WTC11 (cell line): ENCODE data around the gene PSMD1.

Source experiments
- AFF4 ChIP-seq: sonication (generic); formaldehyde crosslinking; IDR thresholded peaks from 2 replicates; pipeline ENCODE4 v1.8.1; 2023; ENCODE audit warnings: mild to moderate bottlenecking, missing genetic modification reagents, borderline replicate concordance
- ATF1 ChIP-seq: sonication (generic); formaldehyde crosslinking; IDR thresholded peaks from 2 replicates; pipeline ENCODE4 v1.8.1; 2023; ENCODE audit warnings: mild to moderate bottlenecking, moderate library complexity, missing genetic modification reagents
- CREB1 ChIP-seq: sonication (generic); formaldehyde crosslinking; IDR thresholded peaks from 2 replicates; pipeline ENCODE4 v1.8.0; 2023; ENCODE audit warnings: mild to moderate bottlenecking, missing genetic modification reagents
- MAX ChIP-seq: sonication (generic); formaldehyde crosslinking; IDR thresholded peaks from 2 replicates; pipeline ENCODE4 v1.8.0; 2022; ENCODE audit warnings: mild to moderate bottlenecking, missing genetic modification reagents
- USF2 ChIP-seq: sonication (generic); formaldehyde crosslinking; IDR thresholded peaks from 2 replicates; pipeline ENCODE4 v1.8.1; 2023; ENCODE audit warnings: mild to moderate bottlenecking, missing genetic modification reagents, moderate library complexity
- ZNF671 ChIP-seq: fragments of 250-450 bp; sonication (Bioruptor Pico); IDR thresholded peaks from 2 replicates; pipeline ENCODE4 v1.8.0; 2021; ENCODE audit warnings: mild to moderate bottlenecking
- TF ChIP-seq, protein P1 (sequence below): fragments of 200-600 bp; IDR thresholded peaks from 2 replicates; pipeline ENCODE4 v1.8.0; 2022; ENCODE audit warnings: antibody characterized with exemption
- TF ChIP-seq, protein P2 (sequence below): sonication (generic); formaldehyde crosslinking; IDR thresholded peaks from 2 replicates; pipeline ENCODE4 v1.8.0; 2023; ENCODE audit warnings: missing genetic modification reagents, mild to moderate bottlenecking, borderline replicate concordance

DNA sequence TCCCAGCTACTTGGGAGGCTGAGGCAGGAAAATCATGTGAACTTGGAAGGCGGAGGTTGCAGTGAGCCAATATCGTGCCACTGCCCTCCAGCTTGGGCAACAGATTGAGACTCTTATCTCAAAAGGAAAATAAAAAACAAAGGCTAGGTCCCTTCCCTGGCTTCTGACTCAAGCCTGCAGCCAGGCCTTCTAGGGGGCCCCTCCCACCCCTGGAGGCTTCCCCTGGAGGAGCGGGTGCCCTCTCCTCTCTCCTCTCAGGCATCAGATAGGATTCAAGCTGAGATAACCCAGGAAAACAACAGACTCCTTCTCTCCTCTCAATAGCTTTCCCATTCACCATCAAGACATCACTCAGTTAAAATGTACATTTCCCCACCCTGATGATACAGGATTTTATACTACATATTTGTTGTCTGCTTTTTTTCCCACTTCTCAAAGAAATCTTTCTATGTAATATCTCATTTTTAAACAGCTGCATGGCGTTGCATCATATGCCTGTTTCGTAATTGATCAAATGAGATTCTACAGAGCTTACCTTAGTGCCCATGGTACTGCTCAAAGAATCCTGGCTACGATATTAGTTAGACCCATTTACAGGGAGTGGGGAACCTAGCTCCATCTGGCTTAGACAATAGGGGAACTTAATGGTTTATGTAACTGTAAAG, 40.0 kb upstream of the PSMD1 start:
- TF ChIP-seq ZNF671 (CRISPR knock-in tag) (no peak), AFF4 (CRISPR knock-in tag) (no peak), USF2 (CRISPR knock-in tag) (no peak), ATF1 (CRISPR knock-in tag) (no peak), MAX (CRISPR knock-in tag) (no peak), CREB1 (CRISPR knock-in tag) (no peak)
- TF ChIP-seq, protein P1, sequence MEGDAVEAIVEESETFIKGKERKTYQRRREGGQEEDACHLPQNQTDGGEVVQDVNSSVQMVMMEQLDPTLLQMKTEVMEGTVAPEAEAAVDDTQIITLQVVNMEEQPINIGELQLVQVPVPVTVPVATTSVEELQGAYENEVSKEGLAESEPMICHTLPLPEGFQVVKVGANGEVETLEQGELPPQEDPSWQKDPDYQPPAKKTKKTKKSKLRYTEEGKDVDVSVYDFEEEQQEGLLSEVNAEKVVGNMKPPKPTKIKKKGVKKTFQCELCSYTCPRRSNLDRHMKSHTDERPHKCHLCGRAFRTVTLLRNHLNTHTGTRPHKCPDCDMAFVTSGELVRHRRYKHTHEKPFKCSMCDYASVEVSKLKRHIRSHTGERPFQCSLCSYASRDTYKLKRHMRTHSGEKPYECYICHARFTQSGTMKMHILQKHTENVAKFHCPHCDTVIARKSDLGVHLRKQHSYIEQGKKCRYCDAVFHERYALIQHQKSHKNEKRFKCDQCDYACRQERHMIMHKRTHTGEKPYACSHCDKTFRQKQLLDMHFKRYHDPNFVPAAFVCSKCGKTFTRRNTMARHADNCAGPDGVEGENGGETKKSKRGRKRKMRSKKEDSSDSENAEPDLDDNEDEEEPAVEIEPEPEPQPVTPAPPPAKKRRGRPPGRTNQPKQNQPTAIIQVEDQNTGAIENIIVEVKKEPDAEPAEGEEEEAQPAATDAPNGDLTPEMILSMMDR: no peak
- TF ChIP-seq, protein P2, sequence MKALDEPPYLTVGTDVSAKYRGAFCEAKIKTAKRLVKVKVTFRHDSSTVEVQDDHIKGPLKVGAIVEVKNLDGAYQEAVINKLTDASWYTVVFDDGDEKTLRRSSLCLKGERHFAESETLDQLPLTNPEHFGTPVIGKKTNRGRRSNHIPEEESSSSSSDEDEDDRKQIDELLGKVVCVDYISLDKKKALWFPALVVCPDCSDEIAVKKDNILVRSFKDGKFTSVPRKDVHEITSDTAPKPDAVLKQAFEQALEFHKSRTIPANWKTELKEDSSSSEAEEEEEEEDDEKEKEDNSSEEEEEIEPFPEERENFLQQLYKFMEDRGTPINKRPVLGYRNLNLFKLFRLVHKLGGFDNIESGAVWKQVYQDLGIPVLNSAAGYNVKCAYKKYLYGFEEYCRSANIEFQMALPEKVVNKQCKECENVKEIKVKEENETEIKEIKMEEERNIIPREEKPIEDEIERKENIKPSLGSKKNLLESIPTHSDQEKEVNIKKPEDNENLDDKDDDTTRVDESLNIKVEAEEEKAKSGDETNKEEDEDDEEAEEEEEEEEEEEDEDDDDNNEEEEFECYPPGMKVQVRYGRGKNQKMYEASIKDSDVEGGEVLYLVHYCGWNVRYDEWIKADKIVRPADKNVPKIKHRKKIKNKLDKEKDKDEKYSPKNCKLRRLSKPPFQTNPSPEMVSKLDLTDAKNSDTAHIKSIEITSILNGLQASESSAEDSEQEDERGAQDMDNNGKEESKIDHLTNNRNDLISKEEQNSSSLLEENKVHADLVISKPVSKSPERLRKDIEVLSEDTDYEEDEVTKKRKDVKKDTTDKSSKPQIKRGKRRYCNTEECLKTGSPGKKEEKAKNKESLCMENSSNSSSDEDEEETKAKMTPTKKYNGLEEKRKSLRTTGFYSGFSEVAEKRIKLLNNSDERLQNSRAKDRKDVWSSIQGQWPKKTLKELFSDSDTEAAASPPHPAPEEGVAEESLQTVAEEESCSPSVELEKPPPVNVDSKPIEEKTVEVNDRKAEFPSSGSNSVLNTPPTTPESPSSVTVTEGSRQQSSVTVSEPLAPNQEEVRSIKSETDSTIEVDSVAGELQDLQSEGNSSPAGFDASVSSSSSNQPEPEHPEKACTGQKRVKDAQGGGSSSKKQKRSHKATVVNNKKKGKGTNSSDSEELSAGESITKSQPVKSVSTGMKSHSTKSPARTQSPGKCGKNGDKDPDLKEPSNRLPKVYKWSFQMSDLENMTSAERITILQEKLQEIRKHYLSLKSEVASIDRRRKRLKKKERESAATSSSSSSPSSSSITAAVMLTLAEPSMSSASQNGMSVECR (CRISPR knock-in tag): no peak
